ENCODE data around the gene CCDC141. TPM values are rescaled to one million over a fixed set of nuclear protein-coding genes. Genes with fewer than 3 reads are reported as not detected.

Gene CCDC141
- total and polyA plus RNA-seq, 11 donors, result 10.6 to 258 (median 137) TPM

GRCh38 chr2:178998539-178998938, 51.4 kb downstream of the CCDC141 start:
- ATAC-seq (no peak), DNase-seq (no peak)
- 83 to 90% (median 87%) methylated on average over 2 of the region's 2 CpGs for WGBS, 4 donors
- Histone ChIP-seq H3K27me3 (no peaks in the 10 kb centered on the region), H3K27ac (no peak overlapping the region), H3K4me1 (peaks cover 0 to 12% (median 1%) of the 10 kb centered on the region in 12 donors), H3K4me3 (no peak overlapping the region), H3K9me3 (peaks cover 0 to 2% (median 0%) of the 10 kb centered on the region in 12 donors), H3K36me3 (no peaks in the 10 kb centered on the region)
- no peak for TF ChIP-seq POLR2A (IDR thresholded peaks at IDR 0.05)
- TF ChIP-seq, protein P1, sequence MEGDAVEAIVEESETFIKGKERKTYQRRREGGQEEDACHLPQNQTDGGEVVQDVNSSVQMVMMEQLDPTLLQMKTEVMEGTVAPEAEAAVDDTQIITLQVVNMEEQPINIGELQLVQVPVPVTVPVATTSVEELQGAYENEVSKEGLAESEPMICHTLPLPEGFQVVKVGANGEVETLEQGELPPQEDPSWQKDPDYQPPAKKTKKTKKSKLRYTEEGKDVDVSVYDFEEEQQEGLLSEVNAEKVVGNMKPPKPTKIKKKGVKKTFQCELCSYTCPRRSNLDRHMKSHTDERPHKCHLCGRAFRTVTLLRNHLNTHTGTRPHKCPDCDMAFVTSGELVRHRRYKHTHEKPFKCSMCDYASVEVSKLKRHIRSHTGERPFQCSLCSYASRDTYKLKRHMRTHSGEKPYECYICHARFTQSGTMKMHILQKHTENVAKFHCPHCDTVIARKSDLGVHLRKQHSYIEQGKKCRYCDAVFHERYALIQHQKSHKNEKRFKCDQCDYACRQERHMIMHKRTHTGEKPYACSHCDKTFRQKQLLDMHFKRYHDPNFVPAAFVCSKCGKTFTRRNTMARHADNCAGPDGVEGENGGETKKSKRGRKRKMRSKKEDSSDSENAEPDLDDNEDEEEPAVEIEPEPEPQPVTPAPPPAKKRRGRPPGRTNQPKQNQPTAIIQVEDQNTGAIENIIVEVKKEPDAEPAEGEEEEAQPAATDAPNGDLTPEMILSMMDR (IDR thresholded peaks at IDR 0.05), result no peak
- intact Hi-C loops (cut with DNase I), result no loop called here

DNA sequence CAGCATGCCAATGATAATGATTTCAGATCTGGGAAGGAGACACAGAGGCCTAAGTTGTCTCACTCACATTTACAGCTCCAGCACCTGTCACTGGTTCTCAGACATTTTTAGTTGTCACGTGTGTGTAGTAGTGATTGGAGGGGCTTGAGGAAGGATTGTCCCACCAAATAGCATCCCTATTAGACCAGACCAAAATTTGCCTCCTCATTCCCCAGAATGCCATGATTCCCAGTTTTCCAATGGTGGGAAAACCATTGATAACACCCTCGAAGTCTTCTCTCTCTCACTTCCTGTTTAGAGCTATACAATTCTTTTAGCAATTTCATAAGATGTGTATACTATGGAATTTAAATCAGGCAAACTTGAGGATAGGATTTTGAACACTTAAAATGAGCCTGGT, 52.5 kb downstream of the CCDC141 start:
- peaks cover 0 to 3% (median 0%) of the 10 kb centered on the region in 12 donors for H3K9me3 ChIP-seq
- 55 to 80% (median 73%) methylated on average over 2 of the region's 2 CpGs for WGBS, 4 donors
- intact Hi-C loops (cut with DNase I), result no loop called here

GRCh38 chr2:178997067-178997466, 52.9 kb downstream of the CCDC141 start:
- Histone ChIP-seq H3K9me3 (peaks cover 0 to 3% (median 0%) of the 10 kb centered on the region in 12 donors), H3K4me3 (no peak overlapping the region), H3K4me1 (peaks cover 0 to 23% (median 1%) of the 10 kb centered on the region in 12 donors), H3K27ac (no peak overlapping the region), H3K27me3 (no peaks in the 10 kb centered on the region), H3K36me3 (no peaks in the 10 kb centered on the region)
- TF ChIP-seq, protein P1 (IDR thresholded peaks at IDR 0.05), result no peak
- no peak for TF ChIP-seq POLR2A (IDR thresholded peaks at IDR 0.05)
- intact Hi-C loops (cut with DNase I), result no loop called here
- no peak for ATAC-seq
- no peak for DNase-seq
- WGBS, 4 donors, result 89 to 97% (median 94%) methylated on average over 1 of the region's 1 CpG

More for the DNA sequence above, 52.5 kb downstream of the CCDC141 start:
- ATAC-seq, result no peak
- Histone ChIP-seq H3K27ac (no peak overlapping the region), H3K4me1 (peaks cover 0 to 22% (median 1%) of the 10 kb centered on the region in 12 donors), H3K4me3 (no peak overlapping the region), H3K36me3 (no peaks in the 10 kb centered on the region), H3K27me3 (no peaks in the 10 kb centered on the region)
- no peak for DNase-seq
- no peak for TF ChIP-seq POLR2A (IDR thresholded peaks at IDR 0.05)
- TF ChIP-seq, protein P1 (IDR thresholded peaks at IDR 0.05), result no peak

GRCh38 chr2:178994264-178994663, 55.7 kb downstream of the CCDC141 start:
- Histone ChIP-seq H3K27ac (no peak overlapping the region), H3K27me3 (no peaks in the 10 kb centered on the region), H3K9me3 (peaks cover 0 to 3% (median 0%) of the 10 kb centered on the region in 12 donors), H3K4me3 (no peak overlapping the region), H3K36me3 (no peaks in the 10 kb centered on the region), H3K4me1 (peaks cover 0 to 12% (median 0%) of the 10 kb centered on the region in 12 donors)
- intact Hi-C loops (cut with DNase I), result no loop called here
- 67 to 94% (median 79%) methylated on average over 4 of the region's 4 CpGs for WGBS, 4 donors
- TF ChIP-seq, protein P1 (IDR thresholded peaks at IDR 0.05), result no peak
- ATAC-seq (no peak), DNase-seq (no peak)
